Duodenal mucosa (tissue), 2 donors: ENCODE measurements around the gene SIX2.

Experiments
- H3K27ac ChIP-seq: one replicate; pipeline ENCODE4 v1.7.0; 2013; ENCODE audit warnings: low read depth, low read length
- H3K27me3 ChIP-seq, 2 donors: one replicate each; pipeline ENCODE4 v1.7.0; 2013; ENCODE audit warnings: low read length in 2 of 2, control low read depth in 1 of 2; ENCODE audit not compliant: insufficient read depth in 2 of 2, control insufficient read depth in 1 of 2
- H3K36me3 ChIP-seq, 2 donors: one replicate each; pipeline ENCODE4 v1.7.0; 2013; ENCODE audit warnings: low read length in 2 of 2, control low read depth in 1 of 2; ENCODE audit not compliant: insufficient read depth in 2 of 2, control insufficient read depth in 1 of 2
- H3K4me1 ChIP-seq, 2 donors: one replicate each; pipeline ENCODE4 v1.7.0; 2013; ENCODE audit warnings: low read length in 2 of 2, control low read depth in 1 of 2; ENCODE audit not compliant: insufficient read depth in 2 of 2, control insufficient read depth in 1 of 2
- H3K4me3 ChIP-seq, 2 donors: one replicate each; pipeline ENCODE4 v1.7.0; 2013; ENCODE audit warnings: low read length in 2 of 2, low read depth in 1 of 2
- H3K9ac ChIP-seq, 2 donors: one replicate each; pipeline ENCODE4 v1.7.0; 2013; ENCODE audit warnings: low read length in 2 of 2, low read depth in 1 of 2
- H3K9me3 ChIP-seq, 2 donors: one replicate each; pipeline ENCODE4 v1.7.0; 2013; ENCODE audit warnings: low read length in 2 of 2, control low read depth in 1 of 2; ENCODE audit not compliant: control insufficient read depth in 1 of 2

Gene SIX2

DNA sequence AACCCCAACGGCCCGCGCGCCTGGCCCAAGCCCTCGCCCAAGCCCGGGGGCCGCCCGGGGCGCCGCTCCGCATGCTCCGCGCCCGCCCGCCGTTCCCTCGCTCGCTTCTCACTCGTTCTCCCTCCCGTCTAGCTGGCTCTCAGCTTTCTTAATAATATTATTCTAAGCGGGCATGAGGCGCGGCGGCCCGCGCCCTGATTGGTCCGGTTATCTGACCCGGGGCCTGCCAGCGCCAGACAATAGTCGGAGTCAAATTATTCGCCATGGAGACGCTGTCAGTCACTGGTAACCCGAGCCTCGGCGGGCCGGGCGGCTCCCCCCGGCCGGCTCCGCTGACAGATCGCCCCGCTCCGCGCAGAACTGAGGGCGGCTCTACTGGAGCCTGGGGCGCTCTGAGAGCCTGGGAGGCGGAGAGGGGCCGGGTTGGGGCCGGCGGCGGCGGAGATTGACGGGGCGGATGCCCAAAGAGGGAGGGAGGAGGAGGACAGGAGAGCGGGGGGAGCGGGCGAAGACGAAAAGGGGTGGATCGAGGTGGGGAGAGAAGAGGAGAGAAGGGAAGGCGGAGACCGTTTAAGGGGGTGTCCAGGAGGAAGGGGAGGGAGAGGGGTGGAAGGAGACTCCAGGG lies at the start of gene SIX2:
Gene SIX2 (minus strand): TSS at position 150 of the 625 bp plus-strand sequence. CDS start 342 bp downstream, outside the sequence.
- H3K4me3 ChIP-seq: peak within 1 kb of the TSS; percentile 62 to 63
- H3K9ac ChIP-seq: no peak within 1 kb of the TSS
- no peaks in the 10 kb centered on the region for H3K36me3 ChIP-seq
- H3K27me3 ChIP-seq: peaks cover 89 to 94% of the 10 kb centered on the region in 2 donors
- peaks cover 19 to 20% of the 10 kb centered on the region in 2 donors for H3K4me1 ChIP-seq
- no peaks in the 10 kb centered on the region for H3K9me3 ChIP-seq
- H3K27ac ChIP-seq: no peak within 1 kb of the TSS

DNA sequence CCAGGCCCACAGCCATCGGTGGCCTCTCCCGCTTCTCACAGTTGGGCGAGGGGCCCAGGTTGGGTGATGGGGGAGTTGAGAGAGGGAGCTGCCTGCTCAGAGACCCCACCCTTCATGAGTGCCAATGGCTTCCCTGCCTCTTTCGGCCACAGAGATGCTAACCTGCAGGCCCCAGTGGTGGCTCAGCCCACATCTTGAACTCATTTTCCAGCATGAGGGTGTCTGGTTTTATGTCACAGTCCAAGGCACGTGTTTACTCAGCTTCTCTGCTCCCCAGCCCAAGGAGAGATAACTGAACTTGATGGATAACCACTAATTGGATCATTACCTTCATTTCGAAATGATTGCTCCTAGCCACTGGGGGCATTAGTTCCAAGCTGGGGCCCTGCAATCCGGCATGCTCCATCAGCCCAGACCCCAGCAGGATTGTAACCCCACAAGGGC lies 45.9 kb upstream of the SIX2 start:
- no peak overlapping the region for H3K27ac ChIP-seq
- H3K36me3 ChIP-seq: no peaks in the 10 kb centered on the region
- H3K4me1 ChIP-seq: no peaks in the 10 kb centered on the region
- no peaks in the 10 kb centered on the region for H3K9me3 ChIP-seq
- H3K9ac ChIP-seq: no peak overlapping the region
- peaks cover 0 to 2% of the 10 kb centered on the region in 2 donors for H3K27me3 ChIP-seq
- no peak overlapping the region for H3K4me3 ChIP-seq

DNA sequence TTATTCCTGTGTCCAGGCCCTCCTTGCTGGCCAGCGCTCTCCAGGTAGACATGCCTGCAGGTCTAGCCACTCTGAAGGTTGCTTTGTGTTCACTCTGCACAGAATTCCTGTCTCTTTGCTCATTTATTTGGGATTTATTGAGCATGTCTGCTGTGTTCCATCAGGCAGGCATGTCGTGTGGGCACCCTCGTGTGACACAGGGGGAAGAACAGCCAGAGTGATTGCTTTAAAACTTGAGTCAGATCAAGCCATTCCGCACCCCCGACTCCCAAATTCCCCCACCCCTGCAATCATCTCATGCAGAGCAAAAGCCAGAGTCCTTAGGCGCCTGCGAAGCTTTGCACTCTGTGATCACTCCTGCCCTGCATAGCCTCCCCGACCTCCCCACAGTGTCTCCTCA lies 44.7 kb upstream of the SIX2 start:
- peaks cover 0 to 2% of the 10 kb centered on the region in 2 donors for H3K27me3 ChIP-seq
- H3K36me3 ChIP-seq: no peaks in the 10 kb centered on the region
- no peaks in the 10 kb centered on the region for H3K4me1 ChIP-seq
- no peak overlapping the region for H3K27ac ChIP-seq
- no peak overlapping the region for H3K4me3 ChIP-seq
- H3K9ac ChIP-seq: no peak overlapping the region
- H3K9me3 ChIP-seq: no peaks in the 10 kb centered on the region

- Histone ChIP-seq H3K36me3 (no peaks in the 10 kb centered on the region), H3K27ac (no peak overlapping the region), H3K9ac (no peak overlapping the region), H3K9me3 (no peaks in the 10 kb centered on the region), H3K4me1 (no peaks in the 10 kb centered on the region), H3K27me3 (peaks cover 0 to 2% of the 10 kb centered on the region in 2 donors), H3K4me3 (no peak overlapping the region)
Observed at GRCh38 chr2:45052388-45052928, 43.2 kb upstream of the SIX2 start.

GRCh38 chr2:45049569-45050336 lies 40.5 kb upstream of the SIX2 start:
- Histone ChIP-seq H3K4me1 (no peaks in the 10 kb centered on the region), H3K36me3 (no peaks in the 10 kb centered on the region)

GRCh38 chr2:45047301-45047700 lies 38.0 kb upstream of the SIX2 start:
- Histone ChIP-seq H3K36me3 (no peaks in the 10 kb centered on the region), H3K27me3 (peaks cover 0 to 8% of the 10 kb centered on the region in 2 donors), H3K9me3 (no peaks in the 10 kb centered on the region), H3K27ac (no peak overlapping the region), H3K4me1 (no peaks in the 10 kb centered on the region), H3K4me3 (no peak overlapping the region), H3K9ac (no peak overlapping the region)

More at GRCh38 chr2:45049569-45050336, 40.5 kb upstream of the SIX2 start:
- Histone ChIP-seq H3K4me3 (no peak overlapping the region), H3K27ac (no peak overlapping the region), H3K9ac (no peak overlapping the region), H3K9me3 (no peaks in the 10 kb centered on the region), H3K27me3 (peaks cover 0 to 5% of the 10 kb centered on the region in 2 donors)

DNA sequence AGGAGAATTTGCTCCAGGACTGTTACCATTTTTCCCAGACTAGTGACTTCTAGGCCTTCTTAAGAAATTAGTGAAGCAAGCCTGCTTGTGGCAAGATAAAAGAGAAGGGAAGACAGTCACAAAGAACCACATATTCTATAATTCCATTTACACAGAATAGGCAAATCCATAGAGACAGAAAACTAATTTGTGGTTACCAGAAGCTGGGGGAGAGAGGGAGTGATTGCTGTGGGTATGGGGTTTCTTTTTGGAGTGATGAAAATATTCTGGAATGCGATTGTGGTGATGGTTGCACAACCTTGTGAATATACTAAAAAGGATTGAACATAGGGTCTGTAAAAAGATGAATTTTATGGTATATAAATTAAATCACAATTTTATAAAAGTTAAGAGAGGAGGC lies 37.5 kb upstream of the SIX2 start:
- no peaks in the 10 kb centered on the region for H3K9me3 ChIP-seq
- H3K27me3 ChIP-seq: peaks cover 0 to 8% of the 10 kb centered on the region in 2 donors
- no peak overlapping the region for H3K9ac ChIP-seq
- H3K4me1 ChIP-seq: no peaks in the 10 kb centered on the region
- H3K36me3 ChIP-seq: no peaks in the 10 kb centered on the region
- no peak overlapping the region for H3K27ac ChIP-seq
- H3K4me3 ChIP-seq: no peak overlapping the region

DNA sequence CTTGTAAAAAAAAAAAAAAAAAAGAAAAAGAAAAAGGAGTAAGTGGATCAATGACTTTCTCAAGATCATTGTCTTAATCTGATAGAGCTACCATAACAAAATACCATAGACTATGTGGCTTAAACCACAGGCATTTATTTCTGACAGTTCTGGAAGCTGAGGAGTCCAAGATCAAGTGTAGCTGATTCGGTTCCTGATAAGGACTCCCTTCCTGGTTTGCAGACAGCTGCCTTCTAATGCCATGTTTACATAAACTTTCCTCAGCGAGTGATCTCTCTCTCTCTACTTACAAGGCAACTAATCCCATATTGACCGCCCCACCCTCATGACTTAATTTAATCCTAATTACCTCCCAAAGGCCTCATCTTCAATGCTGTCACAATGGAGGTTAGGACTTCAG lies 36.5 kb upstream of the SIX2 start:
- Histone ChIP-seq H3K27me3 (peaks cover 0 to 8% of the 10 kb centered on the region in 2 donors), H3K4me3 (no peak overlapping the region), H3K36me3 (no peaks in the 10 kb centered on the region), H3K9me3 (no peaks in the 10 kb centered on the region), H3K27ac (no peak overlapping the region), H3K4me1 (no peaks in the 10 kb centered on the region), H3K9ac (no peak overlapping the region)

DNA sequence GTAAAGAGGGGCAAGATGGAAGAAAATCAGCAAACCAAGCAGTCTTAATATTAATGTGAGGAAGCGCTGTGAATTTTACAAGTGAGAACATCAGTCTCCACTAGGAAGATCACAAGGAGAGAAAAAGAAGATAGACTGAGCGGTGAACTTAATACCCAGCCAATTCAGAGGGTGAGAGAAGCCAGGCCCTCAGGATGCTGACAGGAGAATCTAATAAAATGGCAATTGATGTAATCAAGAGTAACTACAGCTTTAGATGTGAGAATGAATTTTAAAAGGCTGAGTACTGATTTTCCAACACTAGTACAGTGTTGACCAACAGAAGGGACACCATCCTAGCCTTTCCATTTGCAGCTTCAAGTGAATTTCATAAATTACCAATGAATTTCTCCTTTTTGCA lies 35.7 kb upstream of the SIX2 start:
- Histone ChIP-seq H3K9me3 (no peaks in the 10 kb centered on the region), H3K4me1 (no peaks in the 10 kb centered on the region), H3K36me3 (no peaks in the 10 kb centered on the region), H3K27ac (no peak overlapping the region), H3K27me3 (peaks cover 0 to 5% of the 10 kb centered on the region in 2 donors), H3K4me3 (no peak overlapping the region), H3K9ac (no peak overlapping the region)

- H3K27ac ChIP-seq: no peak overlapping the region
- no peak overlapping the region for H3K9ac ChIP-seq
- no peaks in the 10 kb centered on the region for H3K9me3 ChIP-seq
- no peaks in the 10 kb centered on the region for H3K4me1 ChIP-seq
- H3K4me3 ChIP-seq: no peak overlapping the region
- H3K27me3 ChIP-seq: peaks cover 0 to 5% of the 10 kb centered on the region in 2 donors
- no peaks in the 10 kb centered on the region for H3K36me3 ChIP-seq
Observed at GRCh38 chr2:45043174-45043573, 33.9 kb upstream of the SIX2 start.
